ENCODE measurements around the gene RNU6-9.

- no peak for TF ChIP-seq CTCF (conservative IDR thresholded peaks at IDR 0.05)
- TF ChIP-seq EZH2 (IDR thresholded peaks at IDR 0.05; ENCODE audit: low read depth) = no peak
These were observed 32.0 kb upstream of the RNU6-9 start for GRCh38 chr19:861141-861755.
